Osteoblast (primary cell): ENCODE data around the gene SRPK2. TPM values are rescaled to one million over a fixed set of nuclear protein-coding genes. Genes with fewer than 3 reads are reported as not detected.
"Not testable (repeated sequence)": the region's sequence is repeated elsewhere in the genome, so short reads cannot be mapped to it uniquely, and the experiment has no call there.

Experiments used
- DNase-seq: peaks from one replicate; pipeline ENCODE4 v3.0.0; 2011; ENCODE audit warnings: low spot score, mixed read lengths; ENCODE audit not compliant: insufficient read length; ENCODE audit errors: missing footprints
- H2AFZ ChIP-seq: 2 replicates; pipeline ENCODE4 v1.6.0; 2011; ENCODE audit warnings: mild to moderate bottlenecking, low read length
- H3K27ac ChIP-seq: 2 replicates; pipeline ENCODE4 v1.5.1; 2011; ENCODE audit warnings: mild to moderate bottlenecking, low read depth, low read length, moderate library complexity
- H3K27me3 ChIP-seq: 2 replicates; pipeline ENCODE4 v1.6.0; 2012; ENCODE audit warnings: mild to moderate bottlenecking, control low read depth, inconsistent platforms, low read length, moderate library complexity; ENCODE audit not compliant: insufficient read depth
- H3K36me3 ChIP-seq: 2 replicates; pipeline ENCODE4 v1.5.1; 2011; ENCODE audit warnings: mild to moderate bottlenecking, low read length, control low read depth, moderate library complexity; ENCODE audit not compliant: insufficient read depth
- H3K4me1 ChIP-seq: 2 replicates; pipeline ENCODE4 v1.5.1; 2011; ENCODE audit warnings: mild to moderate bottlenecking, low read length, control low read depth, moderate library complexity; ENCODE audit not compliant: insufficient read depth
- H3K4me2 ChIP-seq: 2 replicates; pipeline ENCODE4 v1.6.0; 2011; ENCODE audit warnings: mild to moderate bottlenecking, low read length; ENCODE audit not compliant: insufficient read depth
- H3K4me3 ChIP-seq: fragments of 200-600 bp; sonication (generic); 3 replicates; pipeline ENCODE4 v1.5.1; 2012; ENCODE audit warnings: mild to moderate bottlenecking, low read length, inconsistent platforms; ENCODE audit not compliant: insufficient read depth
- H3K79me2 ChIP-seq: 2 replicates; pipeline ENCODE4 v1.6.0; 2012; ENCODE audit warnings: mild to moderate bottlenecking, low read length, control low read depth, inconsistent platforms; ENCODE audit not compliant: insufficient read depth
- H3K9me3 ChIP-seq: 2 replicates; pipeline ENCODE4 v1.5.1; 2011; ENCODE audit warnings: low read depth, low read length, control low read depth
- H4K20me1 ChIP-seq: 2 replicates; pipeline ENCODE4 v1.6.0; 2012; ENCODE audit warnings: mild to moderate bottlenecking, low read length, control low read depth; ENCODE audit not compliant: insufficient read depth
- total RNA-seq: library from RNA; depleted of rRNA; stranded (reverse); fragments of >200 nt; gene quantifications from 2 replicates; pipeline ENCODE4 v1.2.3, GENCODE V29; 2012
- TF ChIP-seq, protein P1 (sequence below): IDR thresholded peaks from 2 replicates; pipeline ENCODE4 v1.5.1; 2011; ENCODE audit warnings: mild to moderate bottlenecking, low read depth, low read length, moderate library complexity; ENCODE audit errors: extremely low read depth

Gene SRPK2
- total RNA-seq, 1 donor: 82.2 TPM

DNA sequence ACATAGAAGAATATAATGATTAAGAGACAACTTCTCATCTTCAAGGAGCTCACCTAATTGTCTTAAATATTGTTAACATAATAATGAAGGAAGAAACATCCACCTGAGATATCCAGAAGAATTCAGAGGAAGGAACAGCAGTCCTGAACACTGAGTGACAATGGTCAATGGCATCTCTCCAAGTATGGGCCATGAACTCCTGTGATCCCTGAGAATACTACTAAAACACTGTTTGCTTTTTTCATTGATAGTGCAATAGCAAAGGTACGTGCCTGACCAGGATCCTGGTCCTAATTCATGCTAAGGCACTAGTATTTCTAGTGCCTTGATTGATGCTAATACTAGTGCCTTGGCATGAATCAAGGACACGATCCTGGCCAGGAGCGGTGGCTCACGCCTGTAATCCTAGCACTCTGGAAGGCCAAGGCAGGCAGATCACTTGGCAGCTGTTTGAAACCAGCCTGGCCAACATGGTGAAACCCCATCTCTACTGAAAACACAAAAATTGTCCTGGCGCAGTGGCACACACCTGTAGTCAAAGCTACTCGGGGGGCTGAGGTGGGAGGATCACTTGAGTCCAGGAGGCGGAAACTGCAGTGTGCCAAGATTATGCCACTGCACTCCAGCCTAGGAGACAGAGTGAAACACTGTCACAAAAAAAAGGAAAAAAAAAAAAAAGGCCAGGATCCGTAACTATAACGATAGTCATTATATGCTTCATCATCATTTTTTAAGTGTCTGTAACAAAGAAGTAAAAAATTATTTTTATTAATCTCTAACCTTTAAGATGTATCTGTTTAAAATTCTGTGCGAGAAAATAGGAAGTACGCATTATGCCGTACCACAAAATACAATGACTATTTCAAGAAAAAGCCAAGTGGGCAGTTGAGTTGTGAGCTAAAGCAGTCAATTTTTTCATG lies 49.1 kb downstream of the SRPK2 start:
- Histone ChIP-seq H4K20me1 (peaks cover 22% of the 10 kb centered on the region), H3K4me2 (no peak overlapping the region), H3K9me3 (no peaks in the 10 kb centered on the region), H3K4me3 (no peak overlapping the region), H3K79me2 (peaks cover 76% of the 10 kb centered on the region), H2AFZ (no peak overlapping the region), H3K27me3 (no peaks in the 10 kb centered on the region), H3K36me3 (no peaks in the 10 kb centered on the region), H3K4me1 (no peaks in the 10 kb centered on the region), H3K27ac (no peak overlapping the region)
- no peak for DNase-seq
- TF ChIP-seq, protein P1, sequence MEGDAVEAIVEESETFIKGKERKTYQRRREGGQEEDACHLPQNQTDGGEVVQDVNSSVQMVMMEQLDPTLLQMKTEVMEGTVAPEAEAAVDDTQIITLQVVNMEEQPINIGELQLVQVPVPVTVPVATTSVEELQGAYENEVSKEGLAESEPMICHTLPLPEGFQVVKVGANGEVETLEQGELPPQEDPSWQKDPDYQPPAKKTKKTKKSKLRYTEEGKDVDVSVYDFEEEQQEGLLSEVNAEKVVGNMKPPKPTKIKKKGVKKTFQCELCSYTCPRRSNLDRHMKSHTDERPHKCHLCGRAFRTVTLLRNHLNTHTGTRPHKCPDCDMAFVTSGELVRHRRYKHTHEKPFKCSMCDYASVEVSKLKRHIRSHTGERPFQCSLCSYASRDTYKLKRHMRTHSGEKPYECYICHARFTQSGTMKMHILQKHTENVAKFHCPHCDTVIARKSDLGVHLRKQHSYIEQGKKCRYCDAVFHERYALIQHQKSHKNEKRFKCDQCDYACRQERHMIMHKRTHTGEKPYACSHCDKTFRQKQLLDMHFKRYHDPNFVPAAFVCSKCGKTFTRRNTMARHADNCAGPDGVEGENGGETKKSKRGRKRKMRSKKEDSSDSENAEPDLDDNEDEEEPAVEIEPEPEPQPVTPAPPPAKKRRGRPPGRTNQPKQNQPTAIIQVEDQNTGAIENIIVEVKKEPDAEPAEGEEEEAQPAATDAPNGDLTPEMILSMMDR: no peak

DNA sequence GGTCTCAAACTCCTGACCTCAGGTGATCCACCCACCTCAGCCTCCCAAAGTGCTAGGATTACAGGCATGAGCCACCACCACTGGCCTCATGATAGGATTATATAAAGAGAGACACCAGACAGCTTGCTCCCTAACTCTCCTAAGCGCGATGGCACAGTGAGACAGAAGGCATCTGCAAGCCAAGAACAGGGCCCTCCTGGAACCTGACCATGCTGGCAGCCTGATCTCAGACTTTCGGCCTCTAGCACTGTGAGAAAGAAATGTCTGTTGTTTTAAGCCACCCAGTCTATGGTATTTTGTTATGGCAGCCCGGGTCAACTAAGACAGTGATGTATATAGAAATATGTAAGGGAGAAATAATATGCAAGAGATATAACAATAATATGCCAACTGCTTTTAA lies 51.2 kb downstream of the SRPK2 start:
- TF ChIP-seq, protein P1: no peak
- peak; percentile 26 for DNase-seq
- no peak overlapping the region for H3K27ac ChIP-seq
- H3K4me3 ChIP-seq: no peak overlapping the region
- no peaks in the 10 kb centered on the region for H3K27me3 ChIP-seq
- H4K20me1 ChIP-seq: peaks cover 18% of the 10 kb centered on the region
- H3K36me3 ChIP-seq: no peaks in the 10 kb centered on the region
- peaks cover under 1% of the 10 kb centered on the region for H3K4me1 ChIP-seq
- H2AFZ ChIP-seq: no peak overlapping the region
- no peaks in the 10 kb centered on the region for H3K9me3 ChIP-seq
- H3K4me2 ChIP-seq: no peak overlapping the region
- peaks cover 60% of the 10 kb centered on the region for H3K79me2 ChIP-seq

GRCh38 chr7:105336009-105336408 lies 52.7 kb downstream of the SRPK2 start:
- no peak for DNase-seq
- Histone ChIP-seq H4K20me1 (peaks cover 30% of the 10 kb centered on the region), H3K4me1 (peaks cover 6% of the 10 kb centered on the region), H2AFZ (no peak overlapping the region), H3K4me2 (no peak overlapping the region), H3K36me3 (no peaks in the 10 kb centered on the region), H3K4me3 (no peak overlapping the region), H3K27ac (no peak overlapping the region), H3K27me3 (no peaks in the 10 kb centered on the region), H3K9me3 (no peaks in the 10 kb centered on the region), H3K79me2 (peaks cover 60% of the 10 kb centered on the region)
- TF ChIP-seq, protein P1: peak; percentile 46

GRCh38 chr7:105332661-105333060 lies 56.1 kb downstream of the SRPK2 start:
- Histone ChIP-seq H4K20me1 (peaks cover 27% of the 10 kb centered on the region), H3K79me2 (peaks cover 57% of the 10 kb centered on the region)
- H3K36me3 ChIP-seq, H2AFZ ChIP-seq, H3K4me1 ChIP-seq, H3K27ac ChIP-seq, H3K27me3 ChIP-seq, H3K4me3 ChIP-seq, H3K4me2 ChIP-seq, DNase-seq, H3K9me3 ChIP-seq: not testable (repeated sequence)
